Measurements from ENCODE around the gene SH3GL2. TPM values are rescaled to one million over a fixed set of nuclear protein-coding genes. Genes with fewer than 3 reads are reported as not detected.

SH3GL2 gene
- total and polyA plus RNA-seq, 2 donors (not counting 3 experiments of a cell fraction or from before 2014, with no cell fraction given): 0.12 TPM; not detected in 1

DNA sequence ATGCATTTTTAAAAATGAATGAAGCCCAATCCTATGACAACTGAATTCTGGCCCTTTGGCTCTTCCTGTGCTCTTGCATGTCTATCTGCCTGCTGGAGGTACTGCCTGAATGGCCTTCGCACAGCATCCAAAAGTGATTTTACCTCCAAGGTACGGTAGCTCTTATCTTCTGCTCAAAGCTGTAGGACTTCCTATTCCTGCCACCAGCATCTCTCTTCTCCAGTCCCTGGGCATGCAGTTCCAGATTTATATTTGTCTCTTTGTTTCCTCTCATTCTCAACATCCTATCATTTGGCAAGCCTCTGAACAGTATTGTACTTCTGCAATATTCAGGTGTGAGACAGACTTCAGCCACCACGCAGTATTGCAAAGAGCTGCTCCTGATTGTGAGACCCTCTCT is 43.7 kb upstream of the SH3GL2 start:
- no peaks in the 10 kb centered on the region for H3K27me3 ChIP-seq (ENCODE audit: control insufficient read depth in 2 of 2, insufficient read depth in 2 of 2, low read length in 2 of 2)
- dilution Hi-C loops (cut with MboI; ENCODE audit: extremely low pct_ligation_motif_present, low sequenced_read_pairs) (no loop called here), intact Hi-C loops (cut with micrococcal nuclease) (no loop called here)
- no peaks in the 10 kb centered on the region for H3K4me1 ChIP-seq (ENCODE audit: control insufficient read depth, extremely low read depth, insufficient read depth, low read length)
- ChIA-PET CTCF (interaction anchor here (1.3 to 2.9 kb wide), 3 partner anchors 14 to 267 kb away, joined by 4 to 10 read pairs (median 4); no protein-coding TSS in a partner anchor), POLR2A (no interaction called here)
- no peaks in the 10 kb centered on the region for H4K20me1 ChIP-seq (replicated peaks; ENCODE audit: control insufficient read depth, extremely low read depth, insufficient read depth, low read length)
- H3K9ac ChIP-seq (replicated peaks; ENCODE audit: extremely low read depth, insufficient read depth, low read length): no peak overlapping the region
- BruUV-seq (replicated peaks): no TSS peak
- H3K4me2 ChIP-seq (ENCODE audit: insufficient read depth, low read length): no peak overlapping the region
- no peaks in the 10 kb centered on the region for H3K36me3 ChIP-seq (ENCODE audit: control insufficient read depth in 2 of 2, extremely low read depth in 1 of 2, insufficient read depth in 2 of 2, low read length in 2 of 2)
- no peak for FAIRE-seq
- H3K79me2 ChIP-seq (ENCODE audit: control insufficient read depth, insufficient read depth, low read length): no peaks in the 10 kb centered on the region
- no peak overlapping the region for H2AFZ ChIP-seq (ENCODE audit: low read depth, low read length)
- H3K9me3 ChIP-seq (replicated peaks; ENCODE audit: control insufficient read depth, insufficient read depth, low read length): no peaks in the 10 kb centered on the region
- no peak for DNase-seq (ENCODE audit: low read depth, low spot score)
- H3K27ac ChIP-seq (ENCODE audit: insufficient read depth, low read depth, low read length): no peak overlapping the region
- no peaks in the 10 kb centered on the region for H3K9me1 ChIP-seq (replicated peaks; ENCODE audit: control insufficient read depth, extremely low read depth, insufficient read depth, low read length)
- H3K4me3 ChIP-seq (replicated peaks in 1 of 3; ENCODE audit: insufficient read depth in 1 of 3, low read depth in 1 of 3, low read length in 3 of 3): no peak overlapping the region
- TF ChIP-seq MYC (IDR thresholded peaks at IDR 0.05; ENCODE audit: low read depth, low read length) (no peak), JUN (IDR thresholded peaks at IDR 0.05; ENCODE audit: borderline replicate concordance, insufficient read depth, insufficient read length, low read depth) (no peak), EZH2 (IDR thresholded peaks at IDR 0.05; ENCODE audit: borderline replicate concordance, low read depth, low read length, severe bottlenecking) (no peak), FOS (IDR thresholded peaks at IDR 0.05; ENCODE audit: borderline replicate concordance, insufficient read depth, low read length) (no peak), POLR2A (IDR thresholded peaks at IDR 0.05; ENCODE audit: low read depth, low read length) (no peak), POLR2AphosphoS5 (IDR thresholded peaks at IDR 0.05; ENCODE audit: insufficient read depth, low read depth, low read length) (no peak), GATA2 (IDR thresholded peaks at IDR 0.05; ENCODE audit: insufficient read depth, insufficient read length, low read depth, low read length) (no peak)
- TF ChIP-seq, protein P1, sequence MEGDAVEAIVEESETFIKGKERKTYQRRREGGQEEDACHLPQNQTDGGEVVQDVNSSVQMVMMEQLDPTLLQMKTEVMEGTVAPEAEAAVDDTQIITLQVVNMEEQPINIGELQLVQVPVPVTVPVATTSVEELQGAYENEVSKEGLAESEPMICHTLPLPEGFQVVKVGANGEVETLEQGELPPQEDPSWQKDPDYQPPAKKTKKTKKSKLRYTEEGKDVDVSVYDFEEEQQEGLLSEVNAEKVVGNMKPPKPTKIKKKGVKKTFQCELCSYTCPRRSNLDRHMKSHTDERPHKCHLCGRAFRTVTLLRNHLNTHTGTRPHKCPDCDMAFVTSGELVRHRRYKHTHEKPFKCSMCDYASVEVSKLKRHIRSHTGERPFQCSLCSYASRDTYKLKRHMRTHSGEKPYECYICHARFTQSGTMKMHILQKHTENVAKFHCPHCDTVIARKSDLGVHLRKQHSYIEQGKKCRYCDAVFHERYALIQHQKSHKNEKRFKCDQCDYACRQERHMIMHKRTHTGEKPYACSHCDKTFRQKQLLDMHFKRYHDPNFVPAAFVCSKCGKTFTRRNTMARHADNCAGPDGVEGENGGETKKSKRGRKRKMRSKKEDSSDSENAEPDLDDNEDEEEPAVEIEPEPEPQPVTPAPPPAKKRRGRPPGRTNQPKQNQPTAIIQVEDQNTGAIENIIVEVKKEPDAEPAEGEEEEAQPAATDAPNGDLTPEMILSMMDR (IDR thresholded peaks at IDR 0.05; ENCODE audit: extremely low read depth in 1 of 2, insufficient read depth in 1 of 2, low read depth in 1 of 2, low read length in 2 of 2): no peak
- TF ChIP-seq, protein P2, sequence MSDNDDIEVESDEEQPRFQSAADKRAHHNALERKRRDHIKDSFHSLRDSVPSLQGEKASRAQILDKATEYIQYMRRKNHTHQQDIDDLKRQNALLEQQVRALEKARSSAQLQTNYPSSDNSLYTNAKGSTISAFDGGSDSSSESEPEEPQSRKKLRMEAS (IDR thresholded peaks at IDR 0.05; ENCODE audit: insufficient read depth, insufficient read length): no peak
